DOHH2 (cell line): ENCODE measurements around the gene RBM4B.

Source experiments
- H3F3A ChIP-seq: fragments of 200-600 bp; sonication (generic), shearing (Covaris generic); 2 replicates; pipeline ENCODE4 v1.6.0; 2016; ENCODE audit warnings: antibody characterized with exemption, mild to moderate bottlenecking; ENCODE audit not compliant: control insufficient read depth, insufficient read depth
- H3K27ac ChIP-seq: fragments of 200-600 bp; sonication (generic); 2 replicates; pipeline ENCODE4 v1.5.1; 2014; ENCODE audit warnings: low read depth, mild to moderate bottlenecking, low read length, moderate library complexity
- H3K27me3 ChIP-seq: fragments of 200-600 bp; sonication (generic); 2 replicates; pipeline ENCODE4 v1.6.1; 2014; ENCODE audit warnings: mild to moderate bottlenecking, low read length, mixed read lengths; ENCODE audit not compliant: control insufficient read depth
- H3K36me3 ChIP-seq: fragments of 200-600 bp; sonication (generic); 2 replicates; pipeline ENCODE4 v1.6.1; 2014; ENCODE audit warnings: mild to moderate bottlenecking, low read length, moderate library complexity, mixed read lengths; ENCODE audit not compliant: control insufficient read depth
- H3K4me1 ChIP-seq: fragments of 200-600 bp; sonication (generic); 2 replicates; pipeline ENCODE4 v1.6.1; 2014; ENCODE audit warnings: mild to moderate bottlenecking, low read length, mixed read lengths; ENCODE audit not compliant: control insufficient read depth
- H3K4me2 ChIP-seq: fragments of 200-600 bp; sonication (generic); 2 replicates; pipeline ENCODE4 v1.6.0; 2014; ENCODE audit warnings: mild to moderate bottlenecking, low read length, moderate library complexity
- H3K4me3 ChIP-seq: fragments of 200-600 bp; sonication (generic); 2 replicates; pipeline ENCODE4 v1.5.1; 2014; ENCODE audit warnings: mild to moderate bottlenecking, low read length, mixed read lengths
- H3K79me2 ChIP-seq: fragments of 200-600 bp; sonication (generic); 2 replicates; pipeline ENCODE4 v1.6.1; 2014; ENCODE audit warnings: mild to moderate bottlenecking, low read length, mixed read lengths; ENCODE audit not compliant: control insufficient read depth
- H3K9me2 ChIP-seq: fragments of 200-600 bp; sonication (generic); replicated peaks from 2 replicates; pipeline ENCODE4 v1.6.1; 2014; ENCODE audit warnings: mild to moderate bottlenecking, low read length, mixed read lengths; ENCODE audit not compliant: control insufficient read depth
- H3K9me3 ChIP-seq: fragments of 200-600 bp; sonication (generic); 2 replicates; pipeline ENCODE4 v1.6.1; 2014; ENCODE audit warnings: antibody characterized with exemption, low read length, mixed read lengths; ENCODE audit not compliant: control insufficient read depth, insufficient read depth
- H4K20me1 ChIP-seq: fragments of 200-600 bp; sonication (generic); 2 replicates; pipeline ENCODE4 v1.6.0; 2014; ENCODE audit warnings: low read depth, mild to moderate bottlenecking, antibody characterized with exemption, low read length, moderate library complexity; ENCODE audit not compliant: control insufficient read depth, insufficient read depth
- EZH2phosphoT487 ChIP-seq: fragments of 200-600 bp; sonication (generic); IDR thresholded peaks from 2 replicates; pipeline ENCODE4 v1.6.1; 2017; ENCODE audit warnings: borderline replicate concordance, mild to moderate bottlenecking, antibody characterized with exemption, low read length, moderate library complexity, mixed read lengths
- TF ChIP-seq, protein P1 (sequence below): fragments of 200-600 bp; sonication (generic); IDR thresholded peaks from one replicate; pipeline ENCODE4 v1.5.1; 2014; ENCODE audit warnings: antibody characterized with exemption, mild to moderate bottlenecking, low read depth, low read length; ENCODE audit not compliant: poor library complexity, severe bottlenecking

RBM4B gene

GRCh38 chr11:66715346-66716085, 37.8 kb upstream of the RBM4B start:
- Histone ChIP-seq H3K4me2 (no peak overlapping the region), H3K4me1 (peaks cover 6% of the 10 kb centered on the region), H3K9me2 (no peaks in the 10 kb centered on the region), H3K36me3 (peaks cover 70% of the 10 kb centered on the region), H4K20me1 (no peaks in the 10 kb centered on the region; the same call in 1 of the 2 replicates), H3K9me3 (no peaks in the 10 kb centered on the region), H3K27me3 (no peaks in the 10 kb centered on the region), H3K4me3 (no peak overlapping the region), H3F3A (no peaks in the 10 kb centered on the region), H3K27ac (no peak overlapping the region), H3K79me2 (no peaks in the 10 kb centered on the region)
- TF ChIP-seq EZH2phosphoT487 = no peak
- TF ChIP-seq, protein P1, sequence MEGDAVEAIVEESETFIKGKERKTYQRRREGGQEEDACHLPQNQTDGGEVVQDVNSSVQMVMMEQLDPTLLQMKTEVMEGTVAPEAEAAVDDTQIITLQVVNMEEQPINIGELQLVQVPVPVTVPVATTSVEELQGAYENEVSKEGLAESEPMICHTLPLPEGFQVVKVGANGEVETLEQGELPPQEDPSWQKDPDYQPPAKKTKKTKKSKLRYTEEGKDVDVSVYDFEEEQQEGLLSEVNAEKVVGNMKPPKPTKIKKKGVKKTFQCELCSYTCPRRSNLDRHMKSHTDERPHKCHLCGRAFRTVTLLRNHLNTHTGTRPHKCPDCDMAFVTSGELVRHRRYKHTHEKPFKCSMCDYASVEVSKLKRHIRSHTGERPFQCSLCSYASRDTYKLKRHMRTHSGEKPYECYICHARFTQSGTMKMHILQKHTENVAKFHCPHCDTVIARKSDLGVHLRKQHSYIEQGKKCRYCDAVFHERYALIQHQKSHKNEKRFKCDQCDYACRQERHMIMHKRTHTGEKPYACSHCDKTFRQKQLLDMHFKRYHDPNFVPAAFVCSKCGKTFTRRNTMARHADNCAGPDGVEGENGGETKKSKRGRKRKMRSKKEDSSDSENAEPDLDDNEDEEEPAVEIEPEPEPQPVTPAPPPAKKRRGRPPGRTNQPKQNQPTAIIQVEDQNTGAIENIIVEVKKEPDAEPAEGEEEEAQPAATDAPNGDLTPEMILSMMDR = no peak

DNA sequence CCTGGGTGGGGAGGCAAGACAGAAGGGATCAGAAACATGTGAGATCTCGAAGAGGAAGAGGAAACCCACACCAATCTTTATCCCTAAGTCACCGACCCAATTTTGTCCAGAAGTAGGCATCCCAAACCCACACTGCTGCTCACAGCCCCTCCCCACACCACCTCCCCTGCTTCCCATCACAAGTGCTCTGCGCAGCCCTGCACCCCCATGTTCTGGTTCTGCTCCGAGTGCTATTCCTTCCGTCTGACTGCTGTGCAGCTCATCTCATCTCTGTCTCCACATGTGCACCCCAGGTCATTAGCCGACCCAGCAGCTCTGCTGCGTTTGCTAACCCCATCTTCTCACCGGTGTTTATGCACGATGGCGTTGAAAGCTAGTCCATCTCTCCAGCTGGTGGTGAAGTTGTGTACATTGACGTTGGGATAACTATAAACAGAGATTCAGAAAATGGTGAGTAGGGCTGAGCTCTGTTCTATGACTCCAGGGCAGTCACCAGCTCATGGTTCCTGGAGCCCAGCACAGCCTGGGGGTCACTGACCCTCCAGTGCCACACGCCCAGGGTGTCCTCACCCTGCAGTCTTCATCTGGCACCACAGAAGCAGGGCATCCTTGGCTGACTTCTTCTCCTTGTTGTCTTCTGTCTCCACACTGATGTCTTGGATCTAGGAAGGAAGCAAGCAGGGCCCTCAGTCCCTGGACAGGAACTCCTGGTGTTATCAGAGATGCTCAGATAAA, 36.2 kb upstream of the RBM4B start:
- Histone ChIP-seq H3K79me2 (no peaks in the 10 kb centered on the region), H3K27ac (no peak overlapping the region), H4K20me1 (no peaks in the 10 kb centered on the region), H3K4me2 (no peak overlapping the region), H3K36me3 (peaks cover 63% of the 10 kb centered on the region), H3K9me3 (no peaks in the 10 kb centered on the region), H3K27me3 (no peaks in the 10 kb centered on the region), H3K4me3 (no peak overlapping the region), H3F3A (no peaks in the 10 kb centered on the region), H3K4me1 (no peaks in the 10 kb centered on the region), H3K9me2 (no peaks in the 10 kb centered on the region)
- TF ChIP-seq, protein P1 = no peak
- no peak for TF ChIP-seq EZH2phosphoT487

DNA sequence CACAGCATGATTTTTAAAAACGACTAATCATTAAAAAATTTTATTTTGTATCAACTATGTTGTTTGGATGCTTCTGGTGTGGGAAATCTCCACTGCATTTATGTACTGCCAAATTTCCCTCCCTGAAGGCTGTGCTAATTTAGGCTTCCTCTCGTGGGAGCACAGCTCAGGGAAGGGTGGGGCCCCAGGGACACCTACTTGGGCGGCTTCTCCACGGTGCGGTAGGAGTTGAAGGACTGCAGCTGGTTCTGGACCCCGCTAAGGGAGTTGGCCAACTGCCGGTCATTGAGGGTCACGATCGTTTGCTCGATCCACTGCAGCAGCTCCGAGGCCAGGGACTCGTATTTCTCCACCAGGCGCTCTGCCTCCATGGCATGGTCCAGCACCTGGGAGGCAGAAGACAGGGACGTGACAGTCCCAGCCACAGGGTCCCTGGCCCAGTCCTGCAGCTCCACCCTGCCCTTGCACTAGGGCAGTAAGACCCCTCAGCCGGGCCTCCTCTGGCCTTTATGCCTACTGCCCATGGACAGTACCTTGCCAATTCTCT, 32.8 kb upstream of the RBM4B start:
- H3K27ac ChIP-seq = no peak overlapping the region
- H3K36me3 ChIP-seq = peaks cover 77% of the 10 kb centered on the region
- H3F3A ChIP-seq = no peaks in the 10 kb centered on the region
- H3K27me3 ChIP-seq = no peaks in the 10 kb centered on the region
- H3K79me2 ChIP-seq = no peaks in the 10 kb centered on the region
- no peaks in the 10 kb centered on the region for H4K20me1 ChIP-seq
- H3K4me1 ChIP-seq = no peaks in the 10 kb centered on the region
- no peak for TF ChIP-seq EZH2phosphoT487
- TF ChIP-seq, protein P1 = no peak
- no peak overlapping the region for H3K4me2 ChIP-seq
- no peak overlapping the region for H3K4me3 ChIP-seq
- no peaks in the 10 kb centered on the region for H3K9me3 ChIP-seq
- H3K9me2 ChIP-seq = no peaks in the 10 kb centered on the region
